ENCODE data around the gene EMILIN3. TPM values are rescaled to one million over a fixed set of nuclear protein-coding genes. Genes with fewer than 3 reads are reported as not detected.

EMILIN3 gene
- total RNA-seq, 1 donor from 2014 or later: 0.20 TPM

DNA sequence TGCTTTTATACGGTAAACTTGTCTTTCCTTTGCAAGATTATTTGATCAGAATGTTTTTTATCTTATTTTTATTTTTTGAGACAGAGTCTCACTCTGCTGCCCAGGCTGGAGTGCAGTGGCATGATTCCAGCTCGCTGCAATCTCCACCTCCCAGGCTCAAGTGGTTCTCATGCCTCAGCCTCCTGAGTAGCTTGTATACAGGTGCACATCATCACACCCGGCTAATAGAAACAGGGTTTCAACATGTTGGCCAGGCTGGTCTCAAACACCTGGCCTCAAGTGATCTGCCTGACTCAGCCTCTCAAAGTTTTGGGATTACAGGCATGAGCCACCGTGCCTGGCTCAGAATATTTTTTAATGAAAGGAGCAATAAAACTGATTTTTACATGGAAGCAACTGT is 34.9 kb downstream of the EMILIN3 start:
- peak overlapping the region; percentile 34 for H3K27ac Mint-ChIP-seq (ENCODE audit: unreplicated experiment)
- TF ChIP-seq EZH2 (IDR thresholded peaks at IDR 0.05; ENCODE audit: insufficient read depth, low read length): no peak
- TF ChIP-seq, protein P1, sequence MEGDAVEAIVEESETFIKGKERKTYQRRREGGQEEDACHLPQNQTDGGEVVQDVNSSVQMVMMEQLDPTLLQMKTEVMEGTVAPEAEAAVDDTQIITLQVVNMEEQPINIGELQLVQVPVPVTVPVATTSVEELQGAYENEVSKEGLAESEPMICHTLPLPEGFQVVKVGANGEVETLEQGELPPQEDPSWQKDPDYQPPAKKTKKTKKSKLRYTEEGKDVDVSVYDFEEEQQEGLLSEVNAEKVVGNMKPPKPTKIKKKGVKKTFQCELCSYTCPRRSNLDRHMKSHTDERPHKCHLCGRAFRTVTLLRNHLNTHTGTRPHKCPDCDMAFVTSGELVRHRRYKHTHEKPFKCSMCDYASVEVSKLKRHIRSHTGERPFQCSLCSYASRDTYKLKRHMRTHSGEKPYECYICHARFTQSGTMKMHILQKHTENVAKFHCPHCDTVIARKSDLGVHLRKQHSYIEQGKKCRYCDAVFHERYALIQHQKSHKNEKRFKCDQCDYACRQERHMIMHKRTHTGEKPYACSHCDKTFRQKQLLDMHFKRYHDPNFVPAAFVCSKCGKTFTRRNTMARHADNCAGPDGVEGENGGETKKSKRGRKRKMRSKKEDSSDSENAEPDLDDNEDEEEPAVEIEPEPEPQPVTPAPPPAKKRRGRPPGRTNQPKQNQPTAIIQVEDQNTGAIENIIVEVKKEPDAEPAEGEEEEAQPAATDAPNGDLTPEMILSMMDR (IDR thresholded peaks at IDR 0.05; ENCODE audit: insufficient read depth, low read depth, low read length): no peak
- H2AFZ ChIP-seq (ENCODE audit: low read depth, low read length): no peak overlapping the region
- no peak overlapping the region for H3K9ac ChIP-seq (ENCODE audit: low read length)
- no peak overlapping the region for H3K4me3 ChIP-seq (ENCODE audit: insufficient read depth, low read depth, low read length)
- H3K4me3 Mint-ChIP-seq (ENCODE audit: unreplicated experiment): no peak overlapping the region
- no peaks in the 10 kb centered on the region for H3K27me3 Mint-ChIP-seq (ENCODE audit: low read depth, unreplicated experiment)
- H3K4me1 Mint-ChIP-seq (ENCODE audit: low read depth, unreplicated experiment): peaks cover 26% of the 10 kb centered on the region
- H3K27ac ChIP-seq (ENCODE audit: low read depth, low read length): no peak overlapping the region
- H3K27me3 ChIP-seq (ENCODE audit: insufficient read depth, low read length): no peaks in the 10 kb centered on the region
- no peaks in the 10 kb centered on the region for H3K9me3 Mint-ChIP-seq (ENCODE audit: unreplicated experiment)
- H3K4me1 ChIP-seq (ENCODE audit: insufficient read depth, low read length): peaks cover 21% of the 10 kb centered on the region
- no peak overlapping the region for H3K4me2 ChIP-seq (ENCODE audit: low read length)
- H4K20me1 ChIP-seq (ENCODE audit: insufficient read depth, low read length): no peaks in the 10 kb centered on the region
- no peaks in the 10 kb centered on the region for H3K36me3 ChIP-seq (ENCODE audit: insufficient read depth, low read length)
- DNase-seq (ENCODE audit: low read depth): no peak
- FAIRE-seq: no peak
- H3K36me3 Mint-ChIP-seq (ENCODE audit: low read depth, unreplicated experiment): no peaks in the 10 kb centered on the region
- no peaks in the 10 kb centered on the region for H3K79me2 ChIP-seq (ENCODE audit: insufficient read depth, low read length)
- H3K9me3 ChIP-seq (ENCODE audit: insufficient read depth, low read depth, low read length): no peaks in the 10 kb centered on the region

DNA sequence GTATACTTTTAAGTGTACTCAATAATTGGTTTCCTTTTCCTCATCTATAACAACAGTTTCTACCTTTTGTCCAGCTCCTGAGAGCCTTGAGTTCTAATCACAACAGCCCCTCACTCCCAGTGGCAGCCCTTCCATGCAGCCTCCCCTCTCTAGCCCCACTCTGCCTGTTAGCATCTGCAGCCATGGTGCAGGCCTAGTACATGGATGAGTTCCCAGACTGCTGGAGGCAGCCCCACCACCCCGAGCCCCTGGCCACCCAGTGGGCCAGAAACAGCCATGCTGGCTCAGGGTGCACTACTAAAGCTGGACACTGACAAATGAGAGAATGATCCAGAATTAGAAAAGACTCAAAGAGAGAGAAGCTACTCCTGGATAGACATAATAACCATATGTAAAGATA is 35.7 kb downstream of the EMILIN3 start:
- Histone ChIP-seq H3K27ac (ENCODE audit: low read depth, low read length) (no peak overlapping the region), H3K4me2 (ENCODE audit: low read length) (no peak overlapping the region), H3K4me3 (ENCODE audit: insufficient read depth, low read depth, low read length) (no peak overlapping the region), H3K79me2 (ENCODE audit: insufficient read depth, low read length) (no peaks in the 10 kb centered on the region), H3K9me3 (ENCODE audit: insufficient read depth, low read depth, low read length) (no peaks in the 10 kb centered on the region), H3K27me3 (ENCODE audit: insufficient read depth, low read length) (no peaks in the 10 kb centered on the region), H3K9ac (ENCODE audit: low read length) (no peak overlapping the region), H2AFZ (ENCODE audit: low read depth, low read length) (no peak overlapping the region), H3K4me1 (ENCODE audit: insufficient read depth, low read length) (peaks cover 21% of the 10 kb centered on the region), H3K36me3 (ENCODE audit: insufficient read depth, low read length) (no peaks in the 10 kb centered on the region), H4K20me1 (ENCODE audit: insufficient read depth, low read length) (no peaks in the 10 kb centered on the region)
- FAIRE-seq (no peak), DNase-seq (ENCODE audit: low read depth) (no peak)
- H3K36me3 Mint-ChIP-seq (ENCODE audit: low read depth, unreplicated experiment): no peaks in the 10 kb centered on the region
- peaks cover 28% of the 10 kb centered on the region for H3K4me1 Mint-ChIP-seq (ENCODE audit: low read depth, unreplicated experiment)
- TF ChIP-seq, protein P1 (IDR thresholded peaks at IDR 0.05; ENCODE audit: insufficient read depth, low read depth, low read length): no peak
- TF ChIP-seq EZH2 (IDR thresholded peaks at IDR 0.05; ENCODE audit: insufficient read depth, low read length): no peak
- H3K27me3 Mint-ChIP-seq (ENCODE audit: low read depth, unreplicated experiment): no peaks in the 10 kb centered on the region
- no peak overlapping the region for H3K4me3 Mint-ChIP-seq (ENCODE audit: unreplicated experiment)
- H3K27ac Mint-ChIP-seq (ENCODE audit: unreplicated experiment): peak overlapping the region; percentile 97
- no peaks in the 10 kb centered on the region for H3K9me3 Mint-ChIP-seq (ENCODE audit: unreplicated experiment)

DNA sequence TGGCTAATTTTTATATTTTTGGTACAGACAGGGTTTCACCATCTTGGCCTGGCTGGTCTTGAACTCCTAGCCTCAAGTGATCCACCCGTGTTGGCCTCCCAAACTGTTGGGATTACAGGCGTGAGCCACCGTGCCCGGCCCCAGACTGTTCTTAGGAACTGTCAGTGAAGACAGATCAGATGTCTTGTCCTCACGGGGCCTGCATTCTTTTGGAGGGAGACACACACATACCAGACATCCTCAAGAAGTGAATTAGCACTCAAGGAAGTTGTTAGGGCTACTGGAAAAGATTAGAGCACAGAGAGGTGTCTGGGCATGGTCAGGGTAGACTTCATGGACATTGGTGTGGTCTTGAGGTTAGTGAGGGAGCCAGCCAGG is 36.3 kb downstream of the EMILIN3 start:
- FAIRE-seq: no peak
- H3K27ac Mint-ChIP-seq (ENCODE audit: unreplicated experiment): peak overlapping the region; percentile 97

More for the DNA sequence above, 36.3 kb downstream of the EMILIN3 start:
- Histone ChIP-seq H4K20me1 (ENCODE audit: insufficient read depth, low read length) (no peaks in the 10 kb centered on the region), H3K4me2 (ENCODE audit: low read length) (peak overlapping the region; percentile 75), H3K4me3 (ENCODE audit: insufficient read depth, low read depth, low read length) (no peak overlapping the region), H2AFZ (ENCODE audit: low read depth, low read length) (no peak overlapping the region), H3K9ac (ENCODE audit: low read length) (peak overlapping the region; percentile 76), H3K27ac (ENCODE audit: low read depth, low read length) (peak overlapping the region; percentile 91), H3K79me2 (ENCODE audit: insufficient read depth, low read length) (no peaks in the 10 kb centered on the region), H3K9me3 (ENCODE audit: insufficient read depth, low read depth, low read length) (no peaks in the 10 kb centered on the region), H3K36me3 (ENCODE audit: insufficient read depth, low read length) (no peaks in the 10 kb centered on the region), H3K27me3 (ENCODE audit: insufficient read depth, low read length) (no peaks in the 10 kb centered on the region), H3K4me1 (ENCODE audit: insufficient read depth, low read length) (peaks cover 21% of the 10 kb centered on the region)
- Mint-ChIP-seq H3K4me1 (ENCODE audit: low read depth, unreplicated experiment) (peaks cover 28% of the 10 kb centered on the region), H3K36me3 (ENCODE audit: low read depth, unreplicated experiment) (no peaks in the 10 kb centered on the region), H3K9me3 (ENCODE audit: unreplicated experiment) (no peaks in the 10 kb centered on the region), H3K27me3 (ENCODE audit: low read depth, unreplicated experiment) (no peaks in the 10 kb centered on the region), H3K4me3 (ENCODE audit: unreplicated experiment) (no peak overlapping the region)
- TF ChIP-seq, protein P1 (IDR thresholded peaks at IDR 0.05; ENCODE audit: insufficient read depth, low read depth, low read length): no peak
- TF ChIP-seq EZH2 (IDR thresholded peaks at IDR 0.05; ENCODE audit: insufficient read depth, low read length): no peak
- DNase-seq (ENCODE audit: low read depth): peak; percentile 73

All from astrocyte (in vitro differentiated cells and primary cell).